AG08396 (cell line): ENCODE results near the gene PLCL2.

ENCODE experiments used
- DNase-seq: peaks from one replicate; pipeline ENCODE4 v3.0.0; 2012; ENCODE audit warnings: low spot score, mixed read lengths

The PLCL2 gene

GRCh38 chr3:17011728-17012338 lies 127.1 kb downstream of the PLCL2 start:
- DNase-seq, result no peak

DNA sequence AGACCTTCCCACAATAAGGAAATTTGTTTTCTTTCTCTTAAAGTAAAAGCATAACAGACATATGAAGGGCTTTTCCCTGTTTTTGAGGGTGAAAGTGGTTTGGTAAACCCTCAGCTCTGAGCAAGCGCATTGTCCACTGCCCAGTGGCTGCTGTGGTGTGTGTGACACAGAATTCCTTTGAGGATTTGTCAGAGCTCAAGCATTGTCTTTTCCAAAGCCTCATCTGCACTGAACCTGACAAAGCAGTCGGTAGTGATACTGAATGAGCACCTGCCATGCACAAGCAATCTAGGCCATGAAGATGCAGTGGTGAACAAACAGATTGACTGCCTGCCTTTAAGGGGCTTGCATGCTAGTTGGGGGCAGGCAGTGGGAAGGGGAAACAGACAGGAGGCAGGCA lies 128.3 kb downstream of the PLCL2 start:
- DNase-seq, result no peak

GRCh38 chr3:17013571-17013970 lies 128.8 kb downstream of the PLCL2 start:
- DNase-seq, result no peak

DNA sequence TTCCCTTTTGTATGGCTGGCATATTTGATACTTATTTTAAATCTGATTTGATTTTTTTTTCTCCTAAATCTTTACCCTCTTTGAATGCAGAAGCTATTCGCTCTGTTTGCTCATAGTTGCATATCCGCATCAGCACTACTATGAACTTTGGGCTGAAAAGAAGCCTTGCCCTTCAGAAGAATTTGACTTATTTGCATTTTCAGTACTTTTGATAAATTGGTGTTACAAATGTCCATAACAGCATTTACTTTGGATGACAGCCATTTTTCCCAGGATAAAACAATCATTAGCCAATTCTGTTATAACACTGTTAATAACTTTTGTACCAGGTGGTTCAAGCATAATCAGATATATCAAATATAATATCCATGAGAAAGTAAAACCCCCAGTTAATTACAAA lies 129.5 kb downstream of the PLCL2 start:
- no peak for DNase-seq

DNA sequence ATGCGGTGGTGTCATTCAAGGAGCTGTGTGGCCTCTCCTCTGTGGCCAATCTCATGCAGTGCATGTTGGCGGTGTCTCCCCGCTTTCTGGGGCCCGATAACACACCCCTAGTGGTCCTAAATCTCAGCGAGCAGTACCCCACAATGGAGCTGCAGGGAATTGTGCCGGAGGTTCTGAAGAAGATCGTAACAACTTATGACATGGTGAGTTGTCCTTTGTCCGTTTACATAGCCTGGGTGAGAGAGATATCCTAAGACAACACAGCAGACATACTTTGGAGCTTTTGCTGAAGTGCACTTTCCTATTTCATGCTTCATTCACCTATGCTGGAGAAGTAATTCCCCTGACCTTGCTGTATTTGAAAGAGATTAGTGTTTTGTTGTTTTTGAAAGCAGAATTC lies 130.0 kb downstream of the PLCL2 start:
- DNase-seq, result no peak

- no peak for DNase-seq
Measured at GRCh38 chr3:17021614-17022013, 136.9 kb downstream of the PLCL2 start.

GRCh38 chr3:17023006-17023664 lies 138.4 kb downstream of the PLCL2 start:
- no peak for DNase-seq

GRCh38 chr3:17025594-17026139 lies 140.9 kb downstream of the PLCL2 start:
- no peak for DNase-seq

DNA sequence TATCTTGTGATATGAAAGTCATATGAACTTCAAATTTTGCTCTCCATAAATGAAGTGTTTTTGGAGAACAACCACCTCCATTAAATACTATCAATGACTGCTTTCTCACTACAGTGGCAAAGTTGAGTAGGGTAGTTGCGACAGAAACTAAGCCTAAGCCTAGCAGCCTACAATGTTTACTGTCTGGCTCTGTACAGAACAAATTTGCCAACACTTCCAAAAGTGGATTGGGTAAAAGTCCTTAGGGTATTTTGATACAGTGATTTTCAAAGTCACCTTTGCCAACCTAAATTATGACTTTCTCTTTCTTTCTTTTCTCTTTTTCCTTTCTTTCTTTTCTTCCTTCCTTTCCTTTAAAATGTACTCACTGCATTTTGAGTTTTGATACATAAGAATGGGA lies 142.6 kb downstream of the PLCL2 start:
- DNase-seq, result no peak

GRCh38 chr3:17028363-17028762 lies 143.6 kb downstream of the PLCL2 start:
- DNase-seq, result no peak

DNA sequence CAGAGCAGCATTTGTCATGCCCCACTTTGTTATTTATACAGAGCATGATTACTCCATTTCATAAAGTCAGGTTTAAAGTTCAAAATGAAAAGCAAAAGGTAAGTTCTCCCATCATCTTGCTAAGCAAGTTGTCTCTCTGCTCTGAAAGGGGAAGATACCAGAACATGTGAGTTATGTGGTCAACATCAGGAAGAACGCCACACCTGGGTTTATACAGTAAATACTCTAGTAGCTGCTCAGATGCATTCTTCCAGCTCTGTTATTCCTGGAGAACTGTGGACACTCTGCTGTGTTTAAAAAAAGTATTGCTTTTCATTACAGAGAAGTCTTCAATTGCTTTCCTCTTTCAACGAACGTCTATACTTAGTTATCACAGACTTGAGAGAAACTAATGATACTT lies 145.7 kb downstream of the PLCL2 start:
- DNase-seq, result no peak

DNA sequence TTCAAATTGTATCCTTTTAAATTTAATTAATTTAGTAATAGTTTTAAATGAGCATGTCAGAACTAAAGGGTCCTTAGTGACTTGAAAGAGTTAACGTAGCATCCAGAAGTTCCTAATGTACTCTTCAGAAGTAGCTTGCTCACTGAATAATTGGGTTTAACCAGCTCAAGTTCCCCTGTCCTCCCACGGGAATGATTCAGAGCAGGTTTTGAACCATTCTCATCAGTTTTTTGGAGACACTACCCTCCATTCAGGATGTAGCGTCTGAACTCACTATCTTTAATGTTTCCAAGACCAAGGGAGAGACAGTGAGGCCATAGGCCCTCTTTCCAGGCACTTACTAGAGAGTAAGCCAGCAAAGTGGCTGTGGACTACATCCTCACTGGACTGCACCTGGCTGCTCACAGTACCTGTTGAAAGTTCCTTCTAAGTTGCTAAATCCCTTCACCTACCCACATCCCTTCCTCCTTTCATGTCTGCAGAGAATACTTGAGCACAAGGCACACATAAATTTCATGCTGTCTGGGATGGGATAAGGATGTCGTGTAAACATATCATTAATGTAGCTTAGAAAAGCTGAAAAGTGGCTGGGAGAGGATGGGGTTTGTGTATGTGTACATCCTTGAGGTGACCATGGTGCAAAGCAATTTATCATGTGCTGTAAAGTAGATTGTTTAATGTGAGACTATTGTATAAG lies 146.3 kb downstream of the PLCL2 start:
- no peak for DNase-seq

GRCh38 chr3:17032407-17033034 lies 147.8 kb downstream of the PLCL2 start:
- DNase-seq, result peak; percentile 20

- no peak for DNase-seq
Measured at GRCh38 chr3:17033516-17034168, 148.9 kb downstream of the PLCL2 start.

DNA sequence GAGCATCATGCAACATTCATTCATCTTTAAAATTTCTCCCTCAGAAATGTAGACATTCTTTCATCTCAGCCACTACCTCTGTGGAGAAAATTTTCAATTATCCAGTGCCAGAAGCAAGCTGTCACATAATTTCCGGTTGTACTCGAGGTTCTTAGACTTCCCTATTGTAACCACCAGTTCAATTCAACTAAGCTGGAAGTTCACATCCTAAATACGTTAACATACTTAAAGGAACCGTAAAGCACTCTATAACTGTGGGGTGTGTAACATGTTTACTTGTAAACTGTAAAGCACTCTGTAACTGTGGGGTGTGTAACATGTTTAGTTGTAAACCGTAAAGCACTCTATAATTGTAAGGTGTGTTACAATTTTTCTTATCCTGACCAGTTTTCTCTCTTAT lies 150.3 kb downstream of the PLCL2 start:
- DNase-seq, result no peak

DNA sequence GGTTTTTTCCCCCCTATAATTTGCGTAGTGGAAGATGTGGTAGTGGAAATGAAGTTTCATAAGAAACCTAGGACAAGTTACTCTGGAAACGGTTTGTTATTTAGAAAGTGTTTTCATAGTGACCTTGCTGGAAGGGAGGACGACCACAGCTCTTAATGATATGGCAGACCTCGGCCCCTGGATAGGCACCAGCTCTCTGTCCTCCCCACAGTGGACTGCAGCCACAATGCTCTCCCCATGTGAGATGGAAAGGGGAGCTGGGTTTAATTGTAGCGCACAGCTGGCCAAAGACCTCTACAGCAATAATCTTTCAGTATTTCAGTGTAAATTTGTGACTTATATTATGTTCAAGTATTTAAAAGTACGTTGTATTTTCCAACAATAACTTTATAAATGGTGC lies 151.2 kb downstream of the PLCL2 start:
- DNase-seq, result no peak

- DNase-seq, result no peak
Measured at GRCh38 chr3:17038141-17038540, 153.4 kb downstream of the PLCL2 start.

DNA sequence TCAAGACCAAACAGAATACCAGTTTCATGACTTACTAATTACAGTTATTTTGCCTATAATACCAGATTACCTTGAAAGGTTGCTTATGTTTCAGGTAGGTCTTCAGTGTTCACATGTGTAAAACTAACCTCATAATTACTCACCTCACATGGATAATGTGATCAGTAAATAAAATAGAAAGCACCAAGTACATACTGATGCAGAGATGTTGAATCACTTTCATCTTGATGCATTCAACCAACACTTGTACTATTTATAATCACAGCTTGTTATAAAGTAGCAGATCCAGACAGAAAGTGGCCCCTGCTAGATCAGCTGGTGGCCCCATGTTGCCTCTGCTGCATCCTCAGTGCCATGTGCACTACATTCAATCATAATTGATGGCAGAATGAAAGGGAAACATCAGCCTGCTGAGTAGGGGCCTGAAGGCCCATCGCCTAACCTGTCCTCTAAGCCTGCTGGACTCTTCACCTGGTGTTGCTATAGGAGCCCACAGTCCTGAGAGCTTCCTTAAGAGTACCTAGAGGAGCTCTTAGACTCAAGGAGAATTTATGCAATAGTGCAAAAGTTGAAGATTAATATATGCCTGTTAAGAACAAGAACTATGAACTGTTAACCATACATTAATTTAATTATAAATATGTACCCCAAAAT lies 154.3 kb downstream of the PLCL2 start:
- DNase-seq, result no peak

DNA sequence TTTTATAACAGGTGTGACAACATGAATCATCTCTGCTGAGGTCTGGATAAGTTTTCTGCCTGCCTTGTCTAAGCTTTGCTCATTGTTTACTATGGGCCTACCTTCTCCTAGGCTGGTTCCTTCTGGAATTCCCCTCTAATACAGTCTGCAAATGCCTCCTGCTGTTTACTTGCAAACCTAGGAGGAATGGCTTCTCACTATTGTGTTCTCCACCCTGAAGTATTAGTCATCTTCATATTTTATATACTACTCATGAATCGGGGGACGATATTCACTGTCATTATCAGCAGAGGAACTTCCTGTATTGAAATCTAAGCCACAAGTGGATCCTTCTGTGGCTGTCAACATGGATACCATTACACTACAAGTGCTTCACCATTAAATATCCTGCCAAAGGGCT lies 154.8 kb downstream of the PLCL2 start:
- peak; percentile 51 for DNase-seq

DNA sequence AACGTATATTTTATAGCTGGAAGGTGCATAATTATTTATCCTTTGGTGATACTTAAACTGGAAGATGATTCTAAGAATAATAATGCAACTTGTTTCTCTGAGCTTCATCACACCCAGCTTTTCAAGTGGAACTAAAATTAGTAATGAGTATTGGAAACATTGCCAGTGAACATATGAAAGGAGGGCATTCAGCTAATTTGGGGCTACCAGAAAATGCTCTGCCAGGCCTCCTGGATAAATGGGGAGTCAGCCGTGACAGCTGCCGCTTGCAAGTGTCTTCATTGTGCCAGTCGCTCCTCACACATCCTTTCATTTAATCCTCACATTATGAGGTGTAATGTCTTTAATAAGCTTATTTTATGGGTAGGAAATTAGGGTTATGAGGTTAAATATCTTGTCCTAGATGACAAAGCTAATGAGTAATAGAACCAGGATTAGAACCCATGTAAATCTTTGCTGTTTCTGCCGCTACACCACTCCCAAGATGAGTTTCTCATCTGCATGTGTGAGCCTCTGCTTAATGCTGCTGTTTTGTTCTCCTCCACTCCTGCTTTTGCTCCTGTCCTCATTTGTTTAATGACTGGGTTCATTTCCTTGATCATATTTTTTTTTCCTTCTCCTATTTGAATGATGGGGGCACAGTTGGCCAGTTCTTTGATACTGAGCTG lies 155.7 kb downstream of the PLCL2 start:
- DNase-seq, result no peak

DNA sequence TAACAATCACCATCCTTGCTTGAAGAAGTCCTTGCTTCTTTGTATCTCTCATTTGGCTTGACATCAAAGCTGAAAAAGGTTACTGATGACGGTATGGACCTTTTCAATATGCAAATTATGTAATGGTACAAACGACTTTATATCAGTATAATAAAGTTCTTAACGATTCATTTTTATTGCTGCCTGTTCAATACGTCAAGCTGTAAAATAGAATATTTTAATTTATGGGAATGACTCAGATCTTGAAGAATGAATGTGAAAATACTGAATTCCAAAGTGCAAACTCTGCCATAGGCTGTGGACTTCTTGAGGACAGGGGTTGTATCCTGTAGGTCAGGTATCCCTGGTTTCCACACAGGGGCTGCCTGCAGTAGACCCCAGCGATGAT lies 156.2 kb downstream of the PLCL2 start:
- no peak for DNase-seq
